ENCODE results near the gene NOVA1.

DNA sequence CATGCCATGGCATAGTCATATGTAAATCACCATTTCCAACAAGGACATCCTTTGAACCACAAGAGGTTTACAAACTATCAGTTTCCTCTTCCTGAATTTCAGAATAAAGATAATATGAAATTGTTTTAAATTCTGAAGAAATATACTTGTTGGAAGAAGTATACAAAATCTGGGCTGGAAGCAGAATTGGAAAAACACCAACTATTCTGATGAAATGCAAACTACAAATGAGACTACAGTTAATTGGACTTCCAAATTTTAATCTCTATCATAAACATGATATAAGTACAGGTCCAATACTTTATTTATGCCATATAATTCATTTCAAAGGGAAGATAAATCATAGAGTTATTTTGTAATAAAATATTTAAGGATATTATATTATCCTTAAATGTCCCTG lies 80.1 kb downstream of the NOVA1 start:
- no peak for TF ChIP-seq SIN3A (IDR thresholded peaks at IDR 0.05; ENCODE audit: low read depth)
- TF ChIP-seq, protein P1, sequence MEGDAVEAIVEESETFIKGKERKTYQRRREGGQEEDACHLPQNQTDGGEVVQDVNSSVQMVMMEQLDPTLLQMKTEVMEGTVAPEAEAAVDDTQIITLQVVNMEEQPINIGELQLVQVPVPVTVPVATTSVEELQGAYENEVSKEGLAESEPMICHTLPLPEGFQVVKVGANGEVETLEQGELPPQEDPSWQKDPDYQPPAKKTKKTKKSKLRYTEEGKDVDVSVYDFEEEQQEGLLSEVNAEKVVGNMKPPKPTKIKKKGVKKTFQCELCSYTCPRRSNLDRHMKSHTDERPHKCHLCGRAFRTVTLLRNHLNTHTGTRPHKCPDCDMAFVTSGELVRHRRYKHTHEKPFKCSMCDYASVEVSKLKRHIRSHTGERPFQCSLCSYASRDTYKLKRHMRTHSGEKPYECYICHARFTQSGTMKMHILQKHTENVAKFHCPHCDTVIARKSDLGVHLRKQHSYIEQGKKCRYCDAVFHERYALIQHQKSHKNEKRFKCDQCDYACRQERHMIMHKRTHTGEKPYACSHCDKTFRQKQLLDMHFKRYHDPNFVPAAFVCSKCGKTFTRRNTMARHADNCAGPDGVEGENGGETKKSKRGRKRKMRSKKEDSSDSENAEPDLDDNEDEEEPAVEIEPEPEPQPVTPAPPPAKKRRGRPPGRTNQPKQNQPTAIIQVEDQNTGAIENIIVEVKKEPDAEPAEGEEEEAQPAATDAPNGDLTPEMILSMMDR (IDR thresholded peaks at IDR 0.05 in 2 of 3, conservative IDR thresholded peaks at IDR 0.05 in 1 of 3; ENCODE audit: borderline replicate concordance in 1 of 3, insufficient read depth in 1 of 3, low read depth in 2 of 3, low read length in 2 of 3), result no peak

All from HCT116 (cell line).